Effector CD4-positive, alpha-beta T cell (primary cell): ENCODE measurements around the gene IFT27.
"Not testable (repeated sequence)": the region's sequence is repeated elsewhere in the genome, so short reads cannot be mapped to it uniquely, and the experiment has no call there.

Source experiments
- DNase-seq: peaks from one replicate; pipeline ENCODE4 v3.0.0-alpha.2; 2020

The IFT27 gene

DNA sequence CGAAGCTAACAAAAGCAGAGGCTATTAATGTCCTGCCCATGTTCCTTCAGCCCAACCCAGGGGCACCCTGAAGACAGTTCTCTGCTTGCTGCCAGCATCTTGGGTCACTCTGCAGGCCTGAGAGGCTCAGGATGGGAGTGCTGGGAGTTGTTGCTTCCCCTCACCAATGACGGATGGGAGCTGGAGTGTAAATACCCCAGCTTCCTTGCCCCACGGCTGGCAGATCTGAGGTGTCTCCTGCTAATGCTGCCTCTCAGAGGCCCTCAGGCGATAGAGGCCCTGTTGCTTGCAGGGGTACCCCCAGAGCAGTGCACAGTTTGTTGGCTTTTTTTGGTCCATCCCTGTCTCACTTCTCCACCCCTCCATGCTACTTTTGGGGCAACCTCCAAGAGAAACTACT, 32.9 kb downstream of the IFT27 start:
- no peak for DNase-seq

DNA sequence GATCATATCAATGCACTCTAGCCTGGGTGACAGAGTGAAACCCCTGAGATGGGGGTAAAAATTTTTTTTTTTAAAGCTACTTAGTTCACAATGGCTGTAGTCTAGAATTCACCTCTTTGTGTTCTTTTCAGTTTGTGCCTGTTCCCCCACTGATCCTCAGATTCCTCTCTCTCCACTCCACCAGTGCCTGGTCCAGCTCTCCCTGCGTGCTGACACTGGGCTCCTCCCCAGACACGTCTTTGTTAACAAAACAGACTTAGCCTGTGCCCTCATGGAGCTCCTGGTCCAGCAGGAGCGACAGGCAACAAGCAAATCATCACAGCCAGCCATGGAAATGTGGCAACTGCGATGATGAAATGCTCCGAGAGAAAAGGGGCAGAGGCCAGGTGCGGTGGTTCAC, 34.0 kb downstream of the IFT27 start:
- no peak for DNase-seq

DNA sequence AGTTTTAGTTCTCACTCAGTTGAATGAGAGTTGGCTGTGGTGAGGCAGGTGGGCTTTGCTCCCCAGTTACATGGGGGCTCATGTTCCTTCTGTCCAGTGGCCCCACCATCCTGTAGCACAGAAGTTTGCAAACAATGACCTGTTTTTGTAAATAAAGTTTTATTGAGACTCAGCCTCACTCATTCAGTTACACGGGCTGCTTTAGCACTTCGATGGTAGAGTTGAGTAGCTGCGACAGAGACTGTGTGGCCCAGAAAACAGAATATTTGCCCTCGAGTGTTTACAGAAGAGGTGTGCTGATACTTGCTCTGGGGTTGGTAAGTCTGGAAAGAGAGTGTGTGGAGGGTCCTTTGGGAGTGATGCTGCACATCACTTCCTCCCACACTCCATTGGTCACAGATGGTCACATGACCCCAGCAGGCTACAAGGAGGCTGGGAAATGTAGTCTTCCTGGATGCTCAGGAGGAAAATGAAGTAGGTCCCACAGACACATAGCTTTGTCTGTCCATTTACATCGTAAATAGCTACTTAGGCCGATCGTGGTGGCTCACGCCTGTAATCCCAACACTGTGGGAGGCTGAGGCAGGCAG, 34.6 kb downstream of the IFT27 start:
- DNase-seq: no peak

DNA sequence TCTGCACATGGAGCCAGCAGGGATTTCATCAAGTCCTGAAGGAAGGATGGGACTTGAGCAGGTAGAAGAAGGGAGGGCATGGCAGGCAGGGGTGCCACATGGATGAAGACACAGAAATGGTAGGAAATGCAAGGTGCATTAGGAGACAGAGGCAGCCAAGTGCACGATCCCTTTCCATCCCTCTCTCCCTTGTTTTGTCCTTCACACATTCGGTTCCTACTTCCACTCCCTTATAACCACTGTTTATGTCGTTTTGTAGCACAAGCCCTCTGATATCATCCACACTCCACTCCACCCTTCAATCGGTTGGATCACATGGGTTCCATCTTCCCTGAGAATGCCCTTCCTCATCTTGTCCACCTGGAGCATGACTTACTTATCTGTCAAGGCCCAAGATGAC, 35.2 kb downstream of the IFT27 start:
- no peak for DNase-seq

DNA sequence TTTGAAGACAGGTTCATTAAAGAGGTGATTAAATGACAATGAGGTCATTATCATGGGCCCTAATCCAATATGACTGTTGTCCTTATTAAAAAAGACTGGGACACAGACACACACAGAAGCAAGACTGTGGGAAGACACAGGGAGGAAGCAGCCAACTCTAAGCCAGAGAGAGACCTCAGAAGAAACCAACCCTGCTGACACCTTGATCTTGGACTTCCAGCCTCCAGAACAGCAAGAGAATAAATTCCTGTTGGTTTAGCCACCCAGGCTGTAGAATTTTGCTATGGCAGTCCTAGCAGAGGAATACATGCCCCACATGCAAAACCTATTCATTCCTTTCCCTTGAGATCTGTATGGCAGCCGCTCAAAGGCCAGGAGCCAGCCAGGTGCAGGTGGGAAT, 36.7 kb downstream of the IFT27 start:
- DNase-seq: no peak

DNA sequence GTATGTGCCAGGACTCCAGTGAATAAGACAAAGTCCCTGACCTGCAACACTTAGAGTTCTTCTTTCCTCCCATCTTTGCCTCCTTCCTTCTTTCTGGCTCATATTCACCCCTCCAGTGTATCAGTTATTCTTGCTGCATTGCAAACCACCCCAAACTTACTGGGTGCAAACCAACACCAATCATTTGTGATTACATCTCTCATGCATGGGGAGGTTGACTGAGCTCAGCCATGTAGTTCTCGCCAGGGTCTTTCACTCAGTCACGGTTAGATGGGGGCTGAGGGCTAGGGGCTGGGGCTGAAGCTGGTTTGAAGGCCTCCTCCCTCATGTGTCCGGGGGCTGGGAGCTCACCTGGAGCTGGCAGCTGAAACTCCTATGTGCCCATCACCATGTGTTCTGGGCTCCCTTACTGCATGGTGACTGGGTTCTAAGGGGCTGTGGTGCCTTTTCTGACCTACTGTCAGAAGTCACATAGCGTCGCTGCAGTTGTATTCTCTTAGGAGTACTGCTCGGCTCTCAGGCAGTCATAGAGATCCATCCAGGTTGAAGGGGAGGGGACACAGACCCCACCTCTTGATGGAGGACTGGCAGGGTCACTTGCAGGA, 37.4 kb downstream of the IFT27 start:
- DNase-seq: no peak

DNA sequence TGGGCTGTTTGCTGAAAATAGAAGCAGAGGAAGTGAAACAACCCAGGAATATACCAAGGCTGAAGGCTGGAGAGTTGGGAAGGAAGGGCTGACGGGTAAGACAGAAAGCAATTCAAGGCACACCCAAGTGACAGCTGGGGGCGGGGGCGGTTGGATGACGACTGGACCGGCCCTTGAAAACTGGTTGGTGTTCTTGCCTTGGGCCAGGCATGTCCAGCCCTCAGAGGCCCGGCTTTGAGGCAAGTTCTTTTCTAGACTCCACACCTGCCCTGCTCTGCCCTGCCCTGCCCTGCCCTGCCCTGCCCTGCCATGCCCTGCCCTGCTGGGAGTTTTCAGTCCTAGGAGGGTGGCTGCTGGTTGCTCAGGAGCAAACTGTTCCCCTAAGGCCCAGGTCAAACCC, 38.1 kb downstream of the IFT27 start:
- DNase-seq: no peak

DNA sequence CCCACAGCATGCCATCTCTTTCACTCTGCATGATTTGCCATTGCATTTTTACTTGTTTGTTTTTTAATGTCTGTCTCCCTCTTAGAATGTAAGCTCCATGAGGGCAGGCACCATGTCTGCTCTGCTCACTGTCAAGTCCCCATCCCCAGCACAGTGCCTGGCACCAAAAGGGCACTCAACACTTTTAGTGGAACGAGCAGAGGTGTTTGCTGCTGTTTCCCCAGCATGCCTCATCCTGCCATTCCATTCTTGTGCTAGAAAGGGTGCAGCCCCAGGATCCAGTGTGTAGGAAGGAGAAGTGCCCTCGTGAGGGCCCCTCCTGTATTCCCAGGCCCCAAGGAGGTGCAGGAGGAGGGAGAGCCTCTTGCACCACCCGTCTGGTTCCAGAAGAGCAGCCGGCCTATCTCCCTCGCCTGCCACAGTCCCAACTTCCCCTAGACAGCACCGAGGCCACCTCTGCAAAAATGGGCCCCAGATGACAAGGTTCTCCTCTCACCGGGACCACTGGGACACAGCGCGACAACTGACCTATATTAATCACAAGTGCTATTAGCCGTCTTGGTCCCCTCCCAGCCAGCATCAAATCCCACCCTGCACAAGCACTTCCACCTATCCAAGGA, 39.1 kb downstream of the IFT27 start:
- DNase-seq: no peak

DNA sequence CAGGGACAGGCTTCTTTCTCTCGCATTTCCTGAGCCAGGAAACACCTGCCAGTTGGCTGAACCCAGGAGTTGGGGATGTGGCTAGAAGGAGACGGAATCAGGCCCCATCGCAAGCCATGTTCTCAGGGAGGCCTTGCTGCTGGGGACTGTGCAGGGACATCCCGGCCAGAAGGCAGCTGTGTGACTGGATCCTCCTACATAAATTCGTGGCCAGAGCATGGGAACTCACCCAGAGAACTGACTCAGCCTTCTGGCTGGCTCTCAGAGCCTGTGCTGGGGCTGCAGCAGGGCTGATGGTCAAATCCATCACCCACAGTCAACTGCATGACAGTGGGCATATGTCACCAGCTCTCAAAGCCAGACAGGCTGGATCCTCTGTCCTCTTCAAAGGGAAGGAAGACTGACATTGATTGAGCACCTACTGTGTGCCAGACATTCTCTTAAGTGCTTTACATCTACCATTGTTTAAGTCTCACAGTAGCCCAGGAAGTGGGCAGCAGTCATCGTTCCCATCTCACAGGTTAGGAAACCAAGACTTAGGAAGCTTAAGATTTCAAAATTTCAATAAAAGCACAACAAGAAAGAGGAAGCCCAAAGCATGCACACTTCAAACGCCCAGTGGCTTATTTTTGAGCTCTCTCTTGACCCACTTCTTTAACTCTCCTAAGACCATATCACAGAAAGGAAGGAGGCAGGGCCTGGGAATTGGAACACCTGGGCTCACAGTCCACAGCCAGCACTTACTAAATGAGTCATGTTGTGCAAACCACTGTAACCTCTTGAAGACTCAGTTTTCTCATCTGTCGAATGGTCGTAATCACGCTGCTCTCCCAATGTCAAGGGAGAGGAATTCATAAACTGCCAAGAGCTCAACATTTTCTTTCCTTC, 41.5 kb downstream of the IFT27 start:
- DNase-seq: no peak

DNA sequence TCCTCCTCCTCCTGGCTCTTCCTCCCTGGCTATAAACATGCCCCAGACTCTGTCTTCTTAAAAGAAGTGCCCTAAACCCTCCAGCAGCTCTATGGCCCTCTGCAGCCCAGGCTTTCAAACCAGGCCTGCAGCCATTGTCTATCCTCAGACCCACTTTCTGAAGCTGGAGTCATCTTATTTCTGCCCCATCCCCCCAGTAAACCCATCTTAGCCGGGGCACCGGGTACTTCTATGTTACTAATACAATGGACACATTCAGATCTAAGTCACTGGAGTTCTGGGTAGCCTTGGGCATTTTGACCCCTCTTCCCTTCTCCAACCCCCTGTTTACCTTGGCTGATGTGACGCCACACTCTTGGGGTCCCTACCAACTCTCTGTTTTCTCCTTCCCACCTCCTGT, 42.6 kb downstream of the IFT27 start:
- no peak for DNase-seq

DNA sequence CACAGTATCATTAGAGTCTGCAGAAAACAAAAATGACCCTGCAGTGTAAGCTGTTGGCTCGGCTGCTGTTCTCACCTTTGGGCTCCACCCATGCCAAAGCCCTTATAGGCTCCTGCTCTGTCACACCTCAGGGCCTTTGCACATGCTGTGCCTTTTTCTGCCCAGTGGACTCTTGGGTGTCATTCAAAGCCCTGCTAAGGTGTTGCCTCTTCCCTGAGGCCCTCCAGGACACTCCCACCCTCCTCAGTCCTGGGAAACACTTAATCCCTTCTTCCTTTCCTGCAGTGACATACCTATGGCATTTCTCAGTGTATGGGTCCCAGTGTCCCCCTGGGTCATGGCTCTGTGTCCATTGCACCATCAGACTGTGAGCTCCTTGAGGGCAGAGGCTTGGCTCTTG, 43.3 kb downstream of the IFT27 start:
- no peak for DNase-seq

DNA sequence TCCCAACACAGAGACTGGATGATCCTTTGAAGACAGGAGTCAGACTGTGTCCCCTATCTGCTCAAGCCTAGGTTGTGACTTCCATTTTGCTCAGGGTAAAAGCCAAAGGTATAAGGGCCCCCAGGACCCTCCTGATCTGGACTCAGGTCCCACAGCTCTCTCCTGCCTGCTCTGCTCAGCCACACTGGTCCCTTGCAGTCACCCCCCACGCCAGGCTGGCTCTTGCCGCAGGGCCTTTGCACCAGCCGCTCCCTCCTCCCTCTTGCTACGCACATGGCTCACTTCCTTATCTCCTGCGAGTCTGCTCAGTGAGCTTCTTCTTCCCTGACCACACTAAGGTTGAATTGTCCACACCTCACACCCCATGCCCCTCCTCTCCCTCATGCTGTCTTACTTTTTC, 44.0 kb downstream of the IFT27 start:
- DNase-seq: no peak

DNA sequence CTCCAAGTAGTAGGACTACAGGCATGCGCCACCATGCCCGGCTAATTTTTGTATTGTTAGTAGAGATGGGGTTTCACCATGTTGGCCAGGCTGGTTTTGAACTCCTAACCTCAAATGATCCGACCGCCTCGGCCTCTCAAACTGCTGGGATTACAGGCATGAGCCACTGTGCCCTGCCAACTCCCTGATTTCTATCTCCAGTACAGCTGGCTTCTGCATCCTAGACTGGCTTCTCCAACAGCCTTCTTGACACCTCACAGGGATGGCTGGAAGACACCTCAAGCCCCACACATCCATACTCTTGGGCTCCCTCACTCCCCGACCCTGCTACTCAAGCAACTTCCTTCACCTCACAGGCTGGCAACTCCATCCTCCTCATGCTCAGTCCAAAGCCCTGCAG, 44.6 kb downstream of the IFT27 start:
- not testable (repeated sequence) for DNase-seq

DNA sequence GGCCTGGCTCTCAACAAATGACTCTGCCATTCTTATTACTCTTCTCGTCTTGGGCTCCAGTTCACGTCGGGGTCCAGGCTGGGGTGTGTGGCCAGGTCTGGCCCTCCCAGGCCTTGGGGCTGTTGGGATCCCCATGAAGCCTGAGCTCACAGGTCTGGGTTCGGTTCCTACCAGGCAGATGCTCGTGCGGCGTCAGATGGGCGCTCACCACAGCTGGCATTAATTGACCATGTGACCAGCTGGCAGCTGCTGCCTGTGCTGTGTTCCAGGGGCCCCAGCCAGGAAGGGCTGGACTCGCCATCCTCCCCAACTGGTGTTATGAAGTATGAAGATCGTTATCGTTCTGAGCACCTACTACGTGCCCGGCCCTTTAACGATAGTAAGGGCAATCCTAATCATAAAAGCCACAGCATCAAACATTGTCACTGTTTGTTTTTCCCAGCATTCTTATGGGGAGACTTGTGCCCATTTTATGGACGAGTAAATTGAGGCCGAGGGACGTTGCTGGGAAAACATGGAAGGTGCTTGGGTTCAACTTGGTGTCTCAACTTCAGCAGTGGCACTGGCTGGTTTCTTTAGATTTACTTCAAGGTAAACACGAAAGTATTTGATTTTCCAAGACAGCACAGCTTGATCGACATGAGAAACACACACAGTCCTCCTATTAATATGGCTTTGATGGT, 45.6 kb downstream of the IFT27 start:
- no peak for DNase-seq

DNA sequence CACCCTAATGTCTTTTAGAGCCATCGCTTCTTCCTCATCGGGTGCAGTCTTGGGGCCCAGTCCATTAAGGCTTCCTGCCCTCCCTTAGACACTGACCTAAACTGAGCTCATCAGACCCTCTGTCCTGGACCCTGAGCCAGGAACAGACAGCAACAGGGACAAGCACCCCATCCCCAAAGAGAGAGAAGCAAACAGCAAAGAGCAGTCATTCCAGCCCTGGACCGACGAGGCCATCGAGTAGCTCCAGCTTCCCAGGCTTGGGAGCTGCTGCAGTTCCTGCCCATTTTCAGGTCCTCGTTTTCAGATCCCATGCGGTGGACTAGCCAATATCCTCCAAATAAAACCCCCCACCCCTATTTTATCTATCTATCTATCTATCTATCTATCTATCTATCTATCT, 46.6 kb downstream of the IFT27 start:
- no peak for DNase-seq

DNA sequence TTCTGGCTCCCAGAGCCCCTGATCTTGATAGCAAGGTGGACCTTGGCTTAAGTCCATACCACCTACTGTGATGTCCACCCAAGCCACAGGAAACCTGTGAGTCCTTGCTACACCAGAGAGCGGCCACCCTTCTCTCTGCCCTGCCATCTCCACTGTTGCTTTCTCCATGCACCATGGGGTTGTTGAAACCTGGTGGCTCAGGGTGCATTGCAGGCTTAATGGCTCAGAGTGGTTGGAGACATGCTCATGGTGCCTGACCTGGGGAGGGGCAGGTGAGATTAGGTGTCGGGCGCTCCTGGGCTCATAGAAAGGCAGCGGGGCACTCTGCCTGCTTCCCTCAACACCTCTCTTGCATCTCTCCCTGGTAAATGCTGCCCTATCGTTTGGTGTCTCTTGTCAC, 47.4 kb downstream of the IFT27 start:
- DNase-seq: no peak

DNA sequence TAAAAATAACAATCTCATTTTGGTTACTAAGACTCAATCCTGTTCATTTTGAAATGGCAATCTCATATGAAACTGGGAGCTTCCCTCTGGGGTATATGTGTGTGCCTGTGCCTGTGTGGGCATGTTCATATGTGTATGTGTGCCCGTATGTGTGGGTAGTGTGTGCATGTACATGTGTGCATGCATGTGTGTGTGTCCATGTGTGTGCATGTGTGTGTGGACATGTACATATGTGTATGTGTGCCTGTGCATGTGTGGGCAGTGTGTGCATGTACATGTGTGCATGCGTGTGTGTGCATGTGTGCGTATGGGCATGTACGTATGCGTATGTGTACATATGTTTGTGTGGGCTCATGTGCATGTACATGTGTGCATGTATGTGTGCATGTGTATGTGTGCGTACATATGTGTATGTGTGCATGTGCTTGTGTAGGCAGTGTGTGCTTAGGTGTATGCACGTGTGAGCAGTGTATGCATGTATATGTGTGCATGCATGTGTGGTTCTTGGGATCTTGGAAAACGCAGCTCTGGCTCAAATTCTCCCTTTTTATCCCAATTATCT, 47.9 kb downstream of the IFT27 start:
- no peak for DNase-seq

DNA sequence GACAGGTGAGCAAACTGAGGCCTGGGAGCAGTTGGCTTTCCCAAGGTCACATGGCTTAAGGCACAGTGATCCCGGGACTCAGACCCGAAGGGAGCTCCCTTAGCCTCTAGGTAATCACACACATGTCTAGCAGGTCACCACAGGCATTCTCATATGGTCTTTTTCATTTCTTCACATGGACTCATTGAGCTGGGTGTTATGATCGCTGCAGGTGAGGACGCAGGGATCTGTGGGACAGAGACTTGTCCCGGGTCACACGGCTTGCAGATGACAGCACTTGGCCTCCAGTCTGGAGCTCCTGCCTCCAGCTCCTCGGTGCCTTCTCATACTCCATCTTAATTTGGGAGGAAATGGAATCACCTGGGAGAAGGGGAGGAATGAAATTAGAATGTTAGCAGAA, 48.8 kb downstream of the IFT27 start:
- no peak for DNase-seq

DNA sequence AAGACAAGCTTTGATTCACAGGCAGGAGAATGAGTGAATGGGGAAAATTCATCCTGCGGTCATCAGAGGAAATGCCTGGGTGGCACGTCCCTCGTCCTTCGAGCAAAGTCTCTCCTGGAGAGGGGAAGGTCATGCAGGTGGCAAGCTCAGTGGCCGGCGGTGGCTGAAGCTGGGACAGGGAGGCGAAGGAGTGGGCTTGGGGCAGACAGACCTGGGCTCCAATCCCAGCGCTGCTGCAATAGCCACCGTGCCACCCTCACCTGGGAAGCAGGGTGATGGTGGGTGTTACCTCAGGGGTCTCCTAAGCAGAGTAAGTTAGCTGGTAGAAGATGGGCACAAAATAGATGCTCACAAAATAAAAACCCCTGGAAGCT, 49.9 kb downstream of the IFT27 start:
- DNase-seq: no peak

DNA sequence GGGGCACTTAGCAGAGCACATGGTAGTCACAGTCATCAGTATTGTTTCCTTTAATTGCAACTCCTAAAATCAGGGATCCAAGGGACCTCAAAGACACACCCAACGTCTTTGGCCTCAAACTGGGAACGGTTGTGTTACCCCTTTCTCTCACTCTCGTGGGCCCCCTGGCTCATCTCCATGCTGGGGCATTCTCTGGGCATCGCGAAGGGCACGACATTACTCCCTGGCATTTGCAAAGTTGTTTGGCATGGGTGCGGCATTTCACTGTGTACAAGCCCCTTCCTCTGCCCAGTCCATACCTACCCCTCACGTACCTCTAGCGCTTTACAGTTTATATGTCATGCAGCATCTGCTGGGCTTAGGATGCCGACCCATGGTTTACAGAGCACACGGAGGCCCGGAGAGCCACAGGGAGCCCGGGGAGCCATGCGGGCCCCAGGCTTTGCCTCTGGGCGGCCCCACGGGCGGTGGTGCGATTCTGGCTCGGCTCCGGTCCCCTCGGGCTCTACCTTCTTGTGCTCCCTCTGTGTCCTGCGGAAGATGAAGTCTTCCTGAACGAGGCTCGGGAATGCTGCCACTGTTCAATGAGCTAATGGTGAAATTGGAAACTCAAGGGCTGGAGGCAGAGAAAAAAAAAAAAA, 50.4 kb downstream of the IFT27 start:
- no peak for DNase-seq

DNA sequence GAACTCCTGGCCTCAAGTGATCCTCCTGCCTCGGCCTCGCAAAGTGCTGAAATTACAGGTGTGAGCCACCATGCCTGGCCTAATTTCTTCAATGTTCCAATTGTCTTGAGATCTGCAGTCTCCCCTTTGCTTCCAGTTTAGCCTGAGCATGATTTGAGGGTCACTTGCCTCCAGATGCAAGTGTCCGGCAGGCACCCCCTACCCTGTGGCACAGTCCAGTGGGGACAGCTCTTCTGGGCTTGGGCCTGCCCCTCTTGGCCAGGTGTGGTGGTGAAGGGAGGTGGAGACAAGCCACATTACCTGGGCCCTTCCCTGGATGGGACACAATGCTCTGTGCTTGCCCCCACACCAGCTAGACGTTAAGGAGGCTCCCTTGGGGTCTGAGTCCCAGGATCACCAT, 51.1 kb downstream of the IFT27 start:
- no peak for DNase-seq

DNA sequence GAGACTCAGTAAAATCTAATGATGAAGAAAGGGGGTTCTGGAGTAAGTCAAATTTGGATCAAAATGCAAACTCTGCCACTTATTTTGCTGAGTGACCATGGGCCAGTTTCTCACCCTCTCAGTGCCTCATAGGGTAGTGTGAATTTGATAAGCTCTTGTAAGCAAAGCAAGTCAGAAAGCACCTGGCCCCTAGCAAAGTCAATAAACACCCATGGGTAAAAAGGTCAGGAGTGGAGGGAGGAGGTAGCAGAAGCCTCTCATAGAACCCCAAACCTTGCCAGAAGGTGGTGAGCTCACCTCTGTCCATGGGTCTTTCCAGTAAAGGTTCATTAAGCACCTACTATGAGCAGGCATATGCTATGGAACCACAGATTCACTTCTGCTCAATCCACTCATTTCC, 53.9 kb downstream of the IFT27 start:
- no peak for DNase-seq
